Sciatic nerve (tissue), 2 donors: ENCODE data around the gene PAPOLB. TPM values are rescaled to one million over a fixed set of nuclear protein-coding genes. Genes with fewer than 3 reads are reported as not detected.
"Not testable (repeated sequence)": the region's sequence is repeated elsewhere in the genome, so short reads cannot be mapped to it uniquely, and the experiment has no call there.

ENCODE experiments used
- ATAC-seq: fragments of 200-7000 bp; cut with Tn5 transposase; one replicate; pipeline ENCODE4 v1.9.1; 2020; ENCODE audit warnings: mild to moderate bottlenecking, moderate library complexity
- DNase-seq: peaks from one replicate; pipeline ENCODE4 v3.0.0-alpha.2; 2020; ENCODE audit warnings: low spot score
- intact Hi-C: fragments of 100-400 bp; cut with DNase I; formaldehyde crosslinking; loops from one replicate; pipeline ENCODE4 v1.14.2; 2022
- total RNA-seq: library from RNA; stranded (reverse); fragmentation: NEBNext Ultra II Directional; extraction: Animal tissue kit (Norgen Biotek cat#: 25700); gene quantifications from one replicate; pipeline ENCODE4 v1.2.1, GENCODE V29; 2021
- donor health status: DM: no; HTN: no; CAD: no.
- donor health status: DM: no; HTN: no; CAD: no.

PAPOLB gene
- total RNA-seq = 0.98 TPM

- ATAC-seq (peak; percentile 39), DNase-seq (no peak)
- intact Hi-C loops = loop anchor here (5.0 kb wide), 1 partner anchor 56 kb away; no protein-coding TSS in a partner anchor
Measured at GRCh38 chr7:4861673-4862072, at the start of gene PAPOLB. PAPOLB (minus strand) TSS chr7:4862030; CDS start chr7:4861810, 220 bp downstream.

- DNase-seq (no peak), ATAC-seq (no peak)
- intact Hi-C loops = no loop called here
Measured at GRCh38 chr7:4911111-4911828, 49.4 kb upstream of the PAPOLB start.

GRCh38 chr7:4906682-4907081 lies 44.9 kb upstream of the PAPOLB start:
- DNase-seq (no peak), ATAC-seq (no peak)
- intact Hi-C loops = loop anchor here (10.0 kb wide), 1 partner anchor 1842 kb away; no protein-coding TSS in a partner anchor

GRCh38 chr7:4905171-4905570 lies 43.3 kb upstream of the PAPOLB start:
- no peak for ATAC-seq
- intact Hi-C loops = loop anchor here (10.0 kb wide), 1 partner anchor 1840 kb away; no protein-coding TSS in a partner anchor
- DNase-seq = no peak

- DNase-seq (no peak), ATAC-seq (no peak)
- intact Hi-C loops = loop anchor here (10.0 kb wide), 1 partner anchor 1840 kb away; no protein-coding TSS in a partner anchor
Measured at GRCh38 chr7:4904346-4904745, 42.5 kb upstream of the PAPOLB start.

GRCh38 chr7:4895766-4896165 lies 33.9 kb upstream of the PAPOLB start:
- ATAC-seq = no peak
- intact Hi-C loops = loop anchor here (1.0 kb wide), 1 partner anchor 23 kb away; no protein-coding TSS in a partner anchor
- DNase-seq = no peak

- DNase-seq = no peak
- ATAC-seq = no peak
- intact Hi-C loops = no loop called here
Measured at GRCh38 chr7:4894482-4894881, 32.7 kb upstream of the PAPOLB start.

- no peak for DNase-seq
- intact Hi-C loops = no loop called here
- ATAC-seq = no peak
Measured at GRCh38 chr7:4893929-4894475, 32.2 kb upstream of the PAPOLB start.

GRCh38 chr7:4893188-4893587 lies 31.4 kb upstream of the PAPOLB start:
- ATAC-seq, DNase-seq, intact Hi-C loops: not testable (repeated sequence)

- DNase-seq, ATAC-seq, intact Hi-C loops: not testable (repeated sequence)
Measured at GRCh38 chr7:4891522-4891921, 29.7 kb upstream of the PAPOLB start.

- DNase-seq = no peak
- no peak for ATAC-seq
- intact Hi-C loops = no loop called here
Measured at GRCh38 chr7:4889682-4890081, 27.9 kb upstream of the PAPOLB start.

GRCh38 chr7:4888161-4888560 lies 26.3 kb upstream of the PAPOLB start:
- intact Hi-C loops = no loop called here
- ATAC-seq (no peak), DNase-seq (no peak)

- ATAC-seq = no peak
- DNase-seq = no peak
- intact Hi-C loops = no loop called here
Measured at GRCh38 chr7:4886671-4887070, 24.8 kb upstream of the PAPOLB start.

- ATAC-seq = no peak
- DNase-seq = no peak
- intact Hi-C loops = no loop called here
Measured at GRCh38 chr7:4885317-4885807, 23.5 kb upstream of the PAPOLB start.

- DNase-seq (no peak), ATAC-seq (no peak)
- intact Hi-C loops = loop anchor here (5.0 kb wide), 1 partner anchor 82 kb away; no protein-coding TSS in a partner anchor
Measured at GRCh38 chr7:4884164-4884563, 22.3 kb upstream of the PAPOLB start.

GRCh38 chr7:4883372-4884144 lies 21.7 kb upstream of the PAPOLB start, which contains the start of gene RADIL:
RADIL (minus strand) TSS chr7:4883716; CDS start chr7:4878139, 5,577 bp downstream.
- DNase-seq = peak; percentile 98
- ATAC-seq = peak; percentile 94
- intact Hi-C loops = loop anchor here (2.0 to 5.0 kb wide), 2 partner anchors 29 to 81 kb away; no protein-coding TSS in a partner anchor

- DNase-seq = no peak
- intact Hi-C loops = loop anchor here (2.0 to 5.0 kb wide), 2 partner anchors 28 to 81 kb away; no protein-coding TSS in a partner anchor
- no peak for ATAC-seq
Measured at GRCh38 chr7:4883033-4883371, 21.2 kb upstream of the PAPOLB start.

- intact Hi-C loops = loop anchor here (2.0 to 5.0 kb wide), 2 partner anchors 28 to 80 kb away; no protein-coding TSS in a partner anchor
Measured at GRCh38 chr7:4882169-4883032, 20.6 kb upstream of the PAPOLB start.

More at GRCh38 chr7:4882169-4883032, 20.6 kb upstream of the PAPOLB start:
- ATAC-seq (peak; percentile 87), DNase-seq (peak; percentile 81)
